ENCODE measurements around the gene PRDM5.

DNA sequence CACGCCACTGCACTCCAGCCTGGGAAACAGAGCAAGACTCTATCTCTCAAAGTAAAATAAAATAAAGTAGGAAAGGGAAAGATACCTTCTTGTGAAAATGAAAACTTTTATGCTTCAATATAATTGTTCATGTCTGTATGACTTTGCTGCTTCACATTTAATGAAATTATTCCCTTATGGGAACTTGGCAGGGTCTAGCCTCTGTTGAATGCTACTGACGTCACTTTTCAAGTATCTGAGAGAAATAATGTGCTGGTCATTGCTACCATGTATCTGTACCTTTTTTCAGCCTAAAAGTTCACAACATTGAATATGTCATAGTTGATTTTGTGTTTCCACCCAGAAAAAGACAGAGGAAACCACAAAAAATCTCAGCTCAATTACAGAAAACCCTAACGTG, 65.2 kb downstream of the PRDM5 start:
- TF ChIP-seq POLR2AphosphoS5 (IDR thresholded peaks at IDR 0.05; ENCODE audit: low read depth, low read length) (no peak), YY1 (IDR thresholded peaks at IDR 0.05; ENCODE audit: extremely low read depth, insufficient replicate concordance, low read depth, low read length) (no peak), SRF (IDR thresholded peaks at IDR 0.05; ENCODE audit: low read depth) (no peak), POLR2A (IDR thresholded peaks at IDR 0.05; ENCODE audit: borderline replicate concordance, extremely low read depth, insufficient read depth, insufficient read length) (no peak), EZH2 (IDR thresholded peaks at IDR 0.05) (no peak), RAD21 (IDR thresholded peaks at IDR 0.05; ENCODE audit: low read depth) (no peak), SIN3A (IDR thresholded peaks at IDR 0.05; ENCODE audit: low read depth) (no peak)
- TF ChIP-seq, protein P1, sequence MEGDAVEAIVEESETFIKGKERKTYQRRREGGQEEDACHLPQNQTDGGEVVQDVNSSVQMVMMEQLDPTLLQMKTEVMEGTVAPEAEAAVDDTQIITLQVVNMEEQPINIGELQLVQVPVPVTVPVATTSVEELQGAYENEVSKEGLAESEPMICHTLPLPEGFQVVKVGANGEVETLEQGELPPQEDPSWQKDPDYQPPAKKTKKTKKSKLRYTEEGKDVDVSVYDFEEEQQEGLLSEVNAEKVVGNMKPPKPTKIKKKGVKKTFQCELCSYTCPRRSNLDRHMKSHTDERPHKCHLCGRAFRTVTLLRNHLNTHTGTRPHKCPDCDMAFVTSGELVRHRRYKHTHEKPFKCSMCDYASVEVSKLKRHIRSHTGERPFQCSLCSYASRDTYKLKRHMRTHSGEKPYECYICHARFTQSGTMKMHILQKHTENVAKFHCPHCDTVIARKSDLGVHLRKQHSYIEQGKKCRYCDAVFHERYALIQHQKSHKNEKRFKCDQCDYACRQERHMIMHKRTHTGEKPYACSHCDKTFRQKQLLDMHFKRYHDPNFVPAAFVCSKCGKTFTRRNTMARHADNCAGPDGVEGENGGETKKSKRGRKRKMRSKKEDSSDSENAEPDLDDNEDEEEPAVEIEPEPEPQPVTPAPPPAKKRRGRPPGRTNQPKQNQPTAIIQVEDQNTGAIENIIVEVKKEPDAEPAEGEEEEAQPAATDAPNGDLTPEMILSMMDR (IDR thresholded peaks at IDR 0.05 in 2 of 3, conservative IDR thresholded peaks at IDR 0.05 in 1 of 3; ENCODE audit: borderline replicate concordance in 1 of 3, insufficient read depth in 1 of 3, low read depth in 2 of 3, low read length in 2 of 3): no peak
- TF ChIP-seq, protein P2, sequence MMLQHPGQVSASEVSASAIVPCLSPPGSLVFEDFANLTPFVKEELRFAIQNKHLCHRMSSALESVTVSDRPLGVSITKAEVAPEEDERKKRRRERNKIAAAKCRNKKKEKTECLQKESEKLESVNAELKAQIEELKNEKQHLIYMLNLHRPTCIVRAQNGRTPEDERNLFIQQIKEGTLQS (IDR thresholded peaks at IDR 0.05): no peak
- TF ChIP-seq, protein P3, sequence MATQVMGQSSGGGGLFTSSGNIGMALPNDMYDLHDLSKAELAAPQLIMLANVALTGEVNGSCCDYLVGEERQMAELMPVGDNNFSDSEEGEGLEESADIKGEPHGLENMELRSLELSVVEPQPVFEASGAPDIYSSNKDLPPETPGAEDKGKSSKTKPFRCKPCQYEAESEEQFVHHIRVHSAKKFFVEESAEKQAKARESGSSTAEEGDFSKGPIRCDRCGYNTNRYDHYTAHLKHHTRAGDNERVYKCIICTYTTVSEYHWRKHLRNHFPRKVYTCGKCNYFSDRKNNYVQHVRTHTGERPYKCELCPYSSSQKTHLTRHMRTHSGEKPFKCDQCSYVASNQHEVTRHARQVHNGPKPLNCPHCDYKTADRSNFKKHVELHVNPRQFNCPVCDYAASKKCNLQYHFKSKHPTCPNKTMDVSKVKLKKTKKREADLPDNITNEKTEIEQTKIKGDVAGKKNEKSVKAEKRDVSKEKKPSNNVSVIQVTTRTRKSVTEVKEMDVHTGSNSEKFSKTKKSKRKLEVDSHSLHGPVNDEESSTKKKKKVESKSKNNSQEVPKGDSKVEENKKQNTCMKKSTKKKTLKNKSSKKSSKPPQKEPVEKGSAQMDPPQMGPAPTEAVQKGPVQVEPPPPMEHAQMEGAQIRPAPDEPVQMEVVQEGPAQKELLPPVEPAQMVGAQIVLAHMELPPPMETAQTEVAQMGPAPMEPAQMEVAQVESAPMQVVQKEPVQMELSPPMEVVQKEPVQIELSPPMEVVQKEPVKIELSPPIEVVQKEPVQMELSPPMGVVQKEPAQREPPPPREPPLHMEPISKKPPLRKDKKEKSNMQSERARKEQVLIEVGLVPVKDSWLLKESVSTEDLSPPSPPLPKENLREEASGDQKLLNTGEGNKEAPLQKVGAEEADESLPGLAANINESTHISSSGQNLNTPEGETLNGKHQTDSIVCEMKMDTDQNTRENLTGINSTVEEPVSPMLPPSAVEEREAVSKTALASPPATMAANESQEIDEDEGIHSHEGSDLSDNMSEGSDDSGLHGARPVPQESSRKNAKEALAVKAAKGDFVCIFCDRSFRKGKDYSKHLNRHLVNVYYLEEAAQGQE (IDR thresholded peaks at IDR 0.05; ENCODE audit: low read depth): no peak
